ENCODE data around the gene PRRX1.

GRCh38 chr1:170705981-170706380 is 42.0 kb downstream of the PRRX1 start:
- no peak for TF ChIP-seq EZH2 (IDR thresholded peaks at IDR 0.05; ENCODE audit: borderline replicate concordance, low read length)
- TF ChIP-seq, protein P1, sequence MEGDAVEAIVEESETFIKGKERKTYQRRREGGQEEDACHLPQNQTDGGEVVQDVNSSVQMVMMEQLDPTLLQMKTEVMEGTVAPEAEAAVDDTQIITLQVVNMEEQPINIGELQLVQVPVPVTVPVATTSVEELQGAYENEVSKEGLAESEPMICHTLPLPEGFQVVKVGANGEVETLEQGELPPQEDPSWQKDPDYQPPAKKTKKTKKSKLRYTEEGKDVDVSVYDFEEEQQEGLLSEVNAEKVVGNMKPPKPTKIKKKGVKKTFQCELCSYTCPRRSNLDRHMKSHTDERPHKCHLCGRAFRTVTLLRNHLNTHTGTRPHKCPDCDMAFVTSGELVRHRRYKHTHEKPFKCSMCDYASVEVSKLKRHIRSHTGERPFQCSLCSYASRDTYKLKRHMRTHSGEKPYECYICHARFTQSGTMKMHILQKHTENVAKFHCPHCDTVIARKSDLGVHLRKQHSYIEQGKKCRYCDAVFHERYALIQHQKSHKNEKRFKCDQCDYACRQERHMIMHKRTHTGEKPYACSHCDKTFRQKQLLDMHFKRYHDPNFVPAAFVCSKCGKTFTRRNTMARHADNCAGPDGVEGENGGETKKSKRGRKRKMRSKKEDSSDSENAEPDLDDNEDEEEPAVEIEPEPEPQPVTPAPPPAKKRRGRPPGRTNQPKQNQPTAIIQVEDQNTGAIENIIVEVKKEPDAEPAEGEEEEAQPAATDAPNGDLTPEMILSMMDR (conservative IDR thresholded peaks at IDR 0.05 in 1 of 2, IDR thresholded peaks at IDR 0.05 in 1 of 2; ENCODE audit: extremely low read depth in 1 of 2, insufficient read depth in 1 of 2, low read depth in 1 of 2, low read length in 2 of 2), result no peak
